GM23338 (cell line): ENCODE measurements around the gene GLIS2. TPM values are rescaled to one million over a fixed set of nuclear protein-coding genes. Genes with fewer than 3 reads are reported as not detected.

Experiments
- ATAC-seq: fragments of 200-7000 bp; cut with Tn5 transposase; 3 replicates; pipeline ENCODE4 v1.9.1; 2020
- DNase-seq: peaks from one replicate; pipeline ENCODE4 v3.0.0-alpha.2; 2015; ENCODE audit warnings: low spot score
- H2AFZ ChIP-seq: fragments of 200-600 bp; sonication (generic); 2 replicates; pipeline ENCODE4 v1.8.0; 2016; ENCODE audit warnings: antibody characterized with exemption, mild to moderate bottlenecking, moderate library complexity
- H3F3A ChIP-seq: fragments of 200-600 bp; sonication (generic); replicated peaks from 2 replicates; pipeline ENCODE4 v1.8.0; 2017; ENCODE audit warnings: antibody characterized with exemption, mixed run types, low read depth
- H3K27ac ChIP-seq: fragments of 200-600 bp; sonication (generic); 2 replicates; pipeline ENCODE4 v1.6.1; 2016; ENCODE audit warnings: low read depth
- H3K27me3 ChIP-seq: fragments of 200-600 bp; sonication (generic); 2 replicates; pipeline ENCODE4 v1.8.0; 2016; ENCODE audit warnings: mild to moderate bottlenecking, mixed run types, moderate library complexity; ENCODE audit not compliant: insufficient read depth
- H3K36me3 ChIP-seq: fragments of 200-600 bp; sonication (generic); 2 replicates; pipeline ENCODE4 v1.8.0; 2016; ENCODE audit warnings: mild to moderate bottlenecking; ENCODE audit not compliant: insufficient read depth
- H3K4me1 ChIP-seq: fragments of 200-600 bp; sonication (generic); 2 replicates; pipeline ENCODE4 v1.8.0; 2016; ENCODE audit warnings: mild to moderate bottlenecking, moderate library complexity; ENCODE audit not compliant: insufficient read depth
- H3K4me2 ChIP-seq: fragments of 200-600 bp; sonication (generic); 2 replicates; pipeline ENCODE4 v1.7.1; 2017; ENCODE audit warnings: mixed run types
- H3K4me3 ChIP-seq: fragments of 200-600 bp; sonication (generic); 2 replicates; pipeline ENCODE4 v1.6.1; 2016; ENCODE audit warnings: mixed run types
- H3K79me2 ChIP-seq: fragments of 200-600 bp; sonication (generic); replicated peaks from 2 replicates; pipeline ENCODE4 v1.8.0; 2017; ENCODE audit warnings: mild to moderate bottlenecking; ENCODE audit not compliant: insufficient read depth
- H3K9me2 ChIP-seq: fragments of 200-600 bp; sonication (generic); 2 replicates; pipeline ENCODE4 v1.8.0; 2017; ENCODE audit not compliant: insufficient read depth
- H4K20me1 ChIP-seq: fragments of 200-600 bp; sonication (generic); replicated peaks from 2 replicates; pipeline ENCODE4 v1.8.0; 2017; ENCODE audit warnings: mild to moderate bottlenecking; ENCODE audit not compliant: insufficient read depth
- H3K27ac Mint-ChIP-seq: 2 replicates; pipeline ENCODE4 v1.8.0; 2020; ENCODE audit warnings: inconsistent platforms, mild to moderate bottlenecking, moderate library complexity, mixed read lengths
- H3K27me3 Mint-ChIP-seq: 3 replicates; pipeline ENCODE4 v1.8.0; 2022; ENCODE audit warnings: low read depth, mild to moderate bottlenecking, moderate library complexity, mixed read lengths, inconsistent platforms; ENCODE audit not compliant: insufficient read depth, poor library complexity
- H3K36me3 Mint-ChIP-seq: 3 replicates; pipeline ENCODE4 v1.8.0; 2021; ENCODE audit warnings: low read depth, mild to moderate bottlenecking, inconsistent platforms, moderate library complexity, mixed read lengths
- H3K4me1 Mint-ChIP-seq: 3 replicates; pipeline ENCODE4 v1.8.0; 2020; ENCODE audit warnings: mild to moderate bottlenecking, inconsistent platforms, mixed read lengths
- H3K4me3 Mint-ChIP-seq: 3 replicates; pipeline ENCODE4 v1.8.0; 2021; ENCODE audit warnings: moderate library complexity, mild to moderate bottlenecking, inconsistent platforms, mixed read lengths
- H3K9me3 Mint-ChIP-seq: 3 replicates; pipeline ENCODE4 v1.8.0; 2020; ENCODE audit warnings: moderate library complexity, mild to moderate bottlenecking, inconsistent platforms, mixed read lengths
- CREB1 ChIP-seq: fragments of 250-450 bp; sonication (Bioruptor Pico); IDR thresholded peaks from 2 replicates; pipeline ENCODE4 v1.5.0; 2020; ENCODE audit warnings: low read depth, mild to moderate bottlenecking, moderate library complexity
- EZH2 ChIP-seq: fragments of 200-600 bp; sonication (generic); IDR thresholded peaks from one replicate; pipeline ENCODE4 v1.8.0; 2017; ENCODE audit warnings: antibody characterized with exemption, mild to moderate bottlenecking, low read depth; ENCODE audit not compliant: unreplicated experiment
- EZH2phosphoT487 ChIP-seq: fragments of 200-600 bp; sonication (generic); IDR thresholded peaks from one replicate; pipeline ENCODE4 v1.8.1; 2018; ENCODE audit warnings: antibody characterized with exemption; ENCODE audit not compliant: unreplicated experiment
- POLR2AphosphoS5 ChIP-seq: IDR thresholded peaks from 2 replicates; pipeline ENCODE4 v1.6.1; 2016; ENCODE audit warnings: antibody characterized with exemption, low read depth
- STAT1 ChIP-seq: IDR thresholded peaks from one replicate; pipeline ENCODE4 v1.6.1; 2016; ENCODE audit warnings: antibody characterized with exemption; ENCODE audit not compliant: unreplicated experiment
- ZNF114 ChIP-seq: fragments of 250-450 bp; sonication (Bioruptor Pico); IDR thresholded peaks from 2 replicates; pipeline ENCODE4 v1.5.0; 2020; ENCODE audit warnings: mild to moderate bottlenecking, moderate library complexity
- polyA plus RNA-seq: library from polyadenylated mRNA; unstranded; fragments of >200 nt; fragmentation: Nextera tagmentation; extraction: Ambion mirVana; gene quantifications from 2 replicates; pipeline ENCODE4 v1.2.1, GENCODE V29; 2016
- total RNA-seq: library from RNA; depleted of rRNA; stranded (reverse); fragments of >200 nt; shearing (Covaris generic); gene quantifications from 2 replicates; pipeline ENCODE4 v1.2.3, GENCODE V29; 2014
- TF ChIP-seq, protein P1 (sequence below): IDR thresholded peaks from 2 replicates; pipeline ENCODE4 v1.6.1; 2016; ENCODE audit warnings: antibody characterized with exemption
- TF ChIP-seq, protein P2 (sequence below): fragments of 250-450 bp; sonication (Bioruptor Pico); IDR thresholded peaks from 2 replicates; pipeline ENCODE4 v1.5.0; 2020; ENCODE audit warnings: mild to moderate bottlenecking, moderate library complexity
- TF ChIP-seq, protein P3 (sequence below): IDR thresholded peaks from one replicate; pipeline ENCODE4 v1.6.1; 2018; ENCODE audit warnings: antibody characterized with exemption; ENCODE audit not compliant: unreplicated experiment

The GLIS2 gene
- total and polyA plus RNA-seq, 2 experiments from 2014 or later, result 8.2 to 10.2 TPM

DNA sequence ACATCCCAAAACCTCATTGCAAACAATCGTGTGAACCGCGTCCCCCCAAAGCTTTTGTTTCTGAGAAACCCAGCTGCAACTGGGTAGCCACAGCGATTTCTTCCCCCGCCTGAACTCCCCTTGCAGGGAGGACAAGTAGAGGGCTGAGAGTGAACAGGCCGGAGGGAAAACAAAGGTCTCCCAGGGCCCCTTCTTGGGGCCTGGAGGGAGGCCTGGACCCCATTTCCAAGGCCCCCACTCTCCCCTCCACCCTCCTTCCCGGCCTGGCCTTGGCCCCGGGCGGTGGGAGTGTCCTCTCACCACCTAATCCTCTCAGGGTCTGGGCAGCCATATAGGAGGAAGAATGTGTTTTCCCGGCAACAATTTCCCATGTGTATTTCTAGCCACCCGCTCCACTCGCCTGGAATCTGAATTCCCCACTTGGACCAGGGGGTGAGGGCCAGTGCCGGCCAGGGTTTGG, 2.6 kb downstream of the GLIS2 start (continued):
- TF ChIP-seq, protein P1, sequence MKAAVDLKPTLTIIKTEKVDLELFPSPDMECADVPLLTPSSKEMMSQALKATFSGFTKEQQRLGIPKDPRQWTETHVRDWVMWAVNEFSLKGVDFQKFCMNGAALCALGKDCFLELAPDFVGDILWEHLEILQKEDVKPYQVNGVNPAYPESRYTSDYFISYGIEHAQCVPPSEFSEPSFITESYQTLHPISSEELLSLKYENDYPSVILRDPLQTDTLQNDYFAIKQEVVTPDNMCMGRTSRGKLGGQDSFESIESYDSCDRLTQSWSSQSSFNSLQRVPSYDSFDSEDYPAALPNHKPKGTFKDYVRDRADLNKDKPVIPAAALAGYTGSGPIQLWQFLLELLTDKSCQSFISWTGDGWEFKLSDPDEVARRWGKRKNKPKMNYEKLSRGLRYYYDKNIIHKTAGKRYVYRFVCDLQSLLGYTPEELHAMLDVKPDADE, result no peak
- no peak for TF ChIP-seq ZNF114 (CRISPR knock-in tag)
- no peak for TF ChIP-seq POLR2AphosphoS5
- no peak for TF ChIP-seq CREB1 (CRISPR knock-in tag)

DNA sequence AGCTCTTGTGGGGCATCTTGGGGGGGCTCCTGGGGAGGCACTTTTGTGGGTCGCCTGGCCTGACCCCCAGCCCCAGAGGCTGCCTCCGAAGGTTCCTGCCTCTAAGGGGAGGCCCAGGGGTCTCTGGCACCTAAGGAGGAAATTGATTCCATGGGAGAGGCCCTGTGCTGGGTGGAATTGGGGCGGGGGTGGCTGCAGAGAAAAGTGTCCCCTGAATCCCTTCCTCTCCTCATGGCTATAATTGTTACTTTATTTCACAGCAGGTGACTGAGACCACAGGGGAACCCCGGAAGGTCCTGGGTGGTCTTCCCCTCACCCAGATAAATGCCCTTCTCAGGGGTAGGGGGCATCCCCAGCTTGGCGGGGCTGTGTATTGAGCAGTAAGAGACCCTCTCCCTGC, 3.1 kb downstream of the GLIS2 start:
- H3K9me2 ChIP-seq, result no peaks in the 10 kb centered on the region
- H3K27me3 ChIP-seq, result peaks cover 11% of the 10 kb centered on the region
- DNase-seq (no peak), ATAC-seq (no peak)
- Mint-ChIP-seq H3K4me1 (peaks cover 21% of the 10 kb centered on the region), H3K9me3 (peaks cover 3% of the 10 kb centered on the region; the same call in 1 of the 3 replicates), H3K36me3 (no peaks in the 10 kb centered on the region; the same call in 2 of the 3 replicates), H3K4me3 (no peak overlapping the region), H3K27ac (no peak overlapping the region), H3K27me3 (peaks cover 14% of the 10 kb centered on the region)
- no peak overlapping the region for H3K27ac ChIP-seq
- H2AFZ ChIP-seq, result no peak overlapping the region
- no peak overlapping the region for H3K4me3 ChIP-seq
- H3K4me2 ChIP-seq, result peak overlapping the region; percentile 96; the same call in 1 of the 2 replicates
- H3K36me3 ChIP-seq, result no peaks in the 10 kb centered on the region
- peaks cover 16% of the 10 kb centered on the region; the same call in 1 of the 2 replicates for H4K20me1 ChIP-seq
- H3K79me2 ChIP-seq, result peaks cover 60% of the 10 kb centered on the region
- TF ChIP-seq EZH2phosphoT487 (no peak), CREB1 (CRISPR knock-in tag) (no peak), STAT1 (no peak), EZH2 (no peak), POLR2AphosphoS5 (no peak)
- TF ChIP-seq, protein P2, sequence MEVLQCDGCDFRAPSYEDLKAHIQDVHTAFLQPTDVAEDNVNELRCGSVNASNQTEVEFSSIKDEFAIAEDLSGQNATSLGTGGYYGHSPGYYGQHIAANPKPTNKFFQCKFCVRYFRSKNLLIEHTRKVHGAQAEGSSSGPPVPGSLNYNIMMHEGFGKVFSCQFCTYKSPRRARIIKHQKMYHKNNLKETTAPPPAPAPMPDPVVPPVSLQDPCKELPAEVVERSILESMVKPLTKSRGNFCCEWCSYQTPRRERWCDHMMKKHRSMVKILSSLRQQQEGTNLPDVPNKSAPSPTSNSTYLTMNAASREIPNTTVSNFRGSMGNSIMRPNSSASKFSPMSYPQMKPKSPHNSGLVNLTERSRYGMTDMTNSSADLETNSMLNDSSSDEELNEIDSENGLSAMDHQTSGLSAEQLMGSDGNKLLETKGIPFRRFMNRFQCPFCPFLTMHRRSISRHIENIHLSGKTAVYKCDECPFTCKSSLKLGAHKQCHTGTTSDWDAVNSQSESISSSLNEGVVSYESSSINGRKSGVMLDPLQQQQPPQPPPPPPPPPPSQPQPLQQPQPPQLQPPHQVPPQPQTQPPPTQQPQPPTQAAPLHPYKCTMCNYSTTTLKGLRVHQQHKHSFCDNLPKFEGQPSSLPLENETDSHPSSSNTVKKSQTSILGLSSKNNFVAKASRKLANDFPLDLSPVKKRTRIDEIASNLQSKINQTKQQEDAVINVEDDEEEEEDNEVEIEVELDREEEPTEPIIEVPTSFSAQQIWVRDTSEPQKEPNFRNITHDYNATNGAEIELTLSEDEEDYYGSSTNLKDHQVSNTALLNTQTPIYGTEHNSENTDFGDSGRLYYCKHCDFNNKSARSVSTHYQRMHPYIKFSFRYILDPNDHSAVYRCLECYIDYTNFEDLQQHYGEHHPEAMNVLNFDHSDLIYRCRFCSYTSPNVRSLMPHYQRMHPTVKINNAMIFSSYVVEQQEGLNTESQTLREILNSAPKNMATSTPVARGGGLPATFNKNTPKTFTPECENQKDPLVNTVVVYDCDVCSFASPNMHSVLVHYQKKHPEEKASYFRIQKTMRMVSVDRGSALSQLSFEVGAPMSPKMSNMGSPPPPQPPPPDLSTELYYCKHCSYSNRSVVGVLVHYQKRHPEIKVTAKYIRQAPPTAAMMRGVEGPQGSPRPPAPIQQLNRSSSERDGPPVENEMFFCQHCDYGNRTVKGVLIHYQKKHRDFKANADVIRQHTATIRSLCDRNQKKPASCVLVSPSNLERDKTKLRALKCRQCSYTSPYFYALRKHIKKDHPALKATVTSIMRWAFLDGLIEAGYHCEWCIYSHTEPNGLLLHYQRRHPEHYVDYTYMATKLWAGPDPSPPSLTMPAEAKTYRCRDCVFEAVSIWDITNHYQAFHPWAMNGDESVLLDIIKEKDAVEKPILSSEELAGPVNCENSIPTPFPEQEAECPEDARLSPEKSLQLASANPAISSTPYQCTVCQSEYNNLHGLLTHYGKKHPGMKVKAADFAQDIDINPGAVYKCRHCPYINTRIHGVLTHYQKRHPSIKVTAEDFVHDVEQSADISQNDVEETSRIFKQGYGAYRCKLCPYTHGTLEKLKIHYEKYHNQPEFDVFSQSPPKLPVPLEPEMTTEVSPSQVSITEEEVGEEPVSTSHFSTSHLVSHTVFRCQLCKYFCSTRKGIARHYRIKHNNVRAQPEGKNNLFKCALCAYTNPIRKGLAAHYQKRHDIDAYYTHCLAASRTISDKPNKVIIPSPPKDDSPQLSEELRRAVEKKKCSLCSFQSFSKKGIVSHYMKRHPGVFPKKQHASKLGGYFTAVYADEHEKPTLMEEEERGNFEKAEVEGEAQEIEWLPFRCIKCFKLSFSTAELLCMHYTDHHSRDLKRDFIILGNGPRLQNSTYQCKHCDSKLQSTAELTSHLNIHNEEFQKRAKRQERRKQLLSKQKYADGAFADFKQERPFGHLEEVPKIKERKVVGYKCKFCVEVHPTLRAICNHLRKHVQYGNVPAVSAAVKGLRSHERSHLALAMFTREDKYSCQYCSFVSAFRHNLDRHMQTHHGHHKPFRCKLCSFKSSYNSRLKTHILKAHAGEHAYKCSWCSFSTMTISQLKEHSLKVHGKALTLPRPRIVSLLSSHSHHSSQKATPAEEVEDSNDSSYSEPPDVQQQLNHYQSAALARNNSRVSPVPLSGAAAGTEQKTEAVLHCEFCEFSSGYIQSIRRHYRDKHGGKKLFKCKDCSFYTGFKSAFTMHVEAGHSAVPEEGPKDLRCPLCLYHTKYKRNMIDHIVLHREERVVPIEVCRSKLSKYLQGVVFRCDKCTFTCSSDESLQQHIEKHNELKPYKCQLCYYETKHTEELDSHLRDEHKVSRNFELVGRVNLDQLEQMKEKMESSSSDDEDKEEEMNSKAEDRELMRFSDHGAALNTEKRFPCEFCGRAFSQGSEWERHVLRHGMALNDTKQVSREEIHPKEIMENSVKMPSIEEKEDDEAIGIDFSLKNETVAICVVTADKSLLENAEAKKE (CRISPR knock-in tag), result no peak
- TF ChIP-seq, protein P3, sequence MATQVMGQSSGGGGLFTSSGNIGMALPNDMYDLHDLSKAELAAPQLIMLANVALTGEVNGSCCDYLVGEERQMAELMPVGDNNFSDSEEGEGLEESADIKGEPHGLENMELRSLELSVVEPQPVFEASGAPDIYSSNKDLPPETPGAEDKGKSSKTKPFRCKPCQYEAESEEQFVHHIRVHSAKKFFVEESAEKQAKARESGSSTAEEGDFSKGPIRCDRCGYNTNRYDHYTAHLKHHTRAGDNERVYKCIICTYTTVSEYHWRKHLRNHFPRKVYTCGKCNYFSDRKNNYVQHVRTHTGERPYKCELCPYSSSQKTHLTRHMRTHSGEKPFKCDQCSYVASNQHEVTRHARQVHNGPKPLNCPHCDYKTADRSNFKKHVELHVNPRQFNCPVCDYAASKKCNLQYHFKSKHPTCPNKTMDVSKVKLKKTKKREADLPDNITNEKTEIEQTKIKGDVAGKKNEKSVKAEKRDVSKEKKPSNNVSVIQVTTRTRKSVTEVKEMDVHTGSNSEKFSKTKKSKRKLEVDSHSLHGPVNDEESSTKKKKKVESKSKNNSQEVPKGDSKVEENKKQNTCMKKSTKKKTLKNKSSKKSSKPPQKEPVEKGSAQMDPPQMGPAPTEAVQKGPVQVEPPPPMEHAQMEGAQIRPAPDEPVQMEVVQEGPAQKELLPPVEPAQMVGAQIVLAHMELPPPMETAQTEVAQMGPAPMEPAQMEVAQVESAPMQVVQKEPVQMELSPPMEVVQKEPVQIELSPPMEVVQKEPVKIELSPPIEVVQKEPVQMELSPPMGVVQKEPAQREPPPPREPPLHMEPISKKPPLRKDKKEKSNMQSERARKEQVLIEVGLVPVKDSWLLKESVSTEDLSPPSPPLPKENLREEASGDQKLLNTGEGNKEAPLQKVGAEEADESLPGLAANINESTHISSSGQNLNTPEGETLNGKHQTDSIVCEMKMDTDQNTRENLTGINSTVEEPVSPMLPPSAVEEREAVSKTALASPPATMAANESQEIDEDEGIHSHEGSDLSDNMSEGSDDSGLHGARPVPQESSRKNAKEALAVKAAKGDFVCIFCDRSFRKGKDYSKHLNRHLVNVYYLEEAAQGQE, result no peak
- H3F3A ChIP-seq, result peaks cover 9% of the 10 kb centered on the region
- H3K4me1 ChIP-seq, result peaks cover 39% of the 10 kb centered on the region
